IMR-90 (cell line): ENCODE measurements around the gene KPNA1. TPM values are rescaled to one million over a fixed set of nuclear protein-coding genes. Genes with fewer than 3 reads are reported as not detected.

ENCODE experiments used
- ATAC-seq: fragments of 200-7000 bp; cut with Tn5 transposase; 2 replicates; pipeline ENCODE4 v1.9.1; 2020; ENCODE audit warnings: low read depth, mild to moderate bottlenecking, moderate library complexity
- BruUV-seq: library from RNA; stranded (reverse); fragments of 400-500 nt; replicated peaks from 2 replicates; lab custom pipeline; 2021; lab: Mats Ljungman, UMichigan
- CTCF ChIA-PET: fragments of 300-600 bp; formaldehyde crosslinking; extraction: SDS; loops from one replicate; lab custom pipeline; 2021; ENCODE audit warnings: antibody characterized with exemption; lab: Yijun Ruan, JAX
- POLR2A ChIA-PET: fragments of 300-600 bp; sonication (Branson Sonifier 250); formaldehyde crosslinking; loops from one replicate; lab custom pipeline; 2022; ENCODE audit warnings: antibody characterized with exemption; ENCODE audit not compliant: unreplicated experiment; lab: Charles Lee
- DNase-seq: peaks from one replicate; pipeline ENCODE4 v3.0.0; 2013
- H2AFZ ChIP-seq: replicated peaks from 2 replicates; pipeline ENCODE3; 2013; ENCODE audit warnings: low read length, mild to moderate bottlenecking; ENCODE audit not compliant: poor library complexity
- H2AK5ac ChIP-seq: 2 replicates; pipeline ENCODE4 v1.6.1; 2013; ENCODE audit warnings: low read depth, low read length, inconsistent platforms
- H2AK9ac ChIP-seq: replicated peaks from 2 replicates; pipeline ENCODE3; 2013; ENCODE audit warnings: mild to moderate bottlenecking, low read depth, low read length, moderate library complexity; ENCODE audit not compliant: poor library complexity
- H2BK120ac ChIP-seq: 2 replicates; pipeline ENCODE4 v1.6.1; 2013; ENCODE audit warnings: low read depth, low read length, inconsistent platforms
- H2BK15ac ChIP-seq: 3 replicates; pipeline ENCODE4 v1.6.1; 2013; ENCODE audit warnings: low read depth, low read length, inconsistent platforms
- H2BK20ac ChIP-seq: 2 replicates; pipeline ENCODE4 v1.6.1; 2013; ENCODE audit warnings: low read depth, mild to moderate bottlenecking, inconsistent platforms, low read length, moderate library complexity
- H2BK5ac ChIP-seq: 2 replicates; pipeline ENCODE4 v1.6.1; 2013; ENCODE audit warnings: mild to moderate bottlenecking, low read depth, low read length, inconsistent platforms; ENCODE audit not compliant: poor library complexity, severe bottlenecking
- H3K14ac ChIP-seq: replicated peaks from 2 replicates; pipeline ENCODE4 v1.6.1; 2013; ENCODE audit warnings: low read depth, low read length, inconsistent platforms
- H3K18ac ChIP-seq: 2 replicates; pipeline ENCODE4 v1.6.1; 2013; ENCODE audit warnings: low read depth, low read length, control low read depth
- H3K23ac ChIP-seq: 2 replicates; pipeline ENCODE4 v1.6.1; 2013; ENCODE audit warnings: low read depth, low read length, inconsistent platforms
- H3K27ac ChIP-seq: 2 replicates; pipeline ENCODE4 v1.5.1; 2013; ENCODE audit warnings: mild to moderate bottlenecking, control low read depth, low read length; ENCODE audit not compliant: insufficient read depth
- H3K27me3 ChIP-seq: 2 replicates; pipeline ENCODE4 v1.6.1; 2013; ENCODE audit warnings: low read length; ENCODE audit not compliant: control insufficient read depth, insufficient read depth
- H3K36me3 ChIP-seq: 2 replicates; pipeline ENCODE4 v1.6.1; 2013; ENCODE audit warnings: low read length, mixed read lengths; ENCODE audit not compliant: control insufficient read depth, insufficient read depth
- H3K4ac ChIP-seq: 2 replicates; pipeline ENCODE4 v1.6.1; 2013; ENCODE audit warnings: low read depth, low read length, inconsistent platforms
- H3K4me1 ChIP-seq: 2 replicates; pipeline ENCODE4 v1.6.1; 2013; ENCODE audit warnings: low read length, mixed read lengths; ENCODE audit not compliant: control insufficient read depth, insufficient read depth
- H3K4me2 ChIP-seq: 2 replicates; pipeline ENCODE4 v1.6.1; 2013; ENCODE audit warnings: low read depth, mild to moderate bottlenecking, control low read depth, low read length, moderate library complexity
- H3K4me3 ChIP-seq: 2 replicates; pipeline ENCODE4 v1.5.1; 2013; ENCODE audit warnings: low read depth, mild to moderate bottlenecking, control low read depth, low read length, moderate library complexity; ENCODE audit not compliant: insufficient read depth
- H3K56ac ChIP-seq: 2 replicates; pipeline ENCODE4 v1.6.1; 2013; ENCODE audit warnings: low read length, inconsistent platforms; ENCODE audit not compliant: insufficient read depth; ENCODE audit errors: extremely low read depth
- H3K79me1 ChIP-seq, 2 experiments: 2 replicates each; pipeline ENCODE4 v1.6.1; 2013; ENCODE audit warnings: low read length in 2 of 2, inconsistent platforms in 1 of 2, low read depth in 1 of 2
- H3K9ac ChIP-seq: 2 replicates; pipeline ENCODE4 v1.6.1; 2013; ENCODE audit warnings: low read depth, low read length, control low read depth
- H3K9me1 ChIP-seq: 2 replicates; pipeline ENCODE4 v1.6.1; 2013; ENCODE audit warnings: low read length, inconsistent platforms; ENCODE audit not compliant: insufficient read depth
- H3K9me3 ChIP-seq: 2 replicates; pipeline ENCODE4 v1.6.1; 2013; ENCODE audit warnings: low read length; ENCODE audit not compliant: control insufficient read depth, insufficient read depth
- H4K20me1 ChIP-seq: 2 replicates; pipeline ENCODE4 v1.6.1; 2013; ENCODE audit warnings: low read length, inconsistent platforms; ENCODE audit not compliant: insufficient read depth
- H4K5ac ChIP-seq: 2 replicates; pipeline ENCODE4 v1.6.1; 2013; ENCODE audit warnings: mild to moderate bottlenecking, low read depth, low read length, control low read depth
- H4K8ac ChIP-seq, 2 experiments: 2 replicates each; pipeline ENCODE4 v1.6.1; 2013; ENCODE audit warnings: low read depth in 2 of 2, low read length in 2 of 2, control low read depth in 1 of 2, inconsistent platforms in 1 of 2
- H4K91ac ChIP-seq: 2 replicates; pipeline ENCODE4 v1.6.1; 2013; ENCODE audit warnings: low read depth, low read length, inconsistent platforms; ENCODE audit not compliant: insufficient read depth
- BHLHE40 ChIP-seq: fragments of 150-350 bp; IDR thresholded peaks from 2 replicates; pipeline ENCODE4 v1.6.1; 2016; ENCODE audit warnings: mild to moderate bottlenecking, low read depth, low read length
- CEBPB ChIP-seq: IDR thresholded peaks from 2 replicates; pipeline ENCODE4 v1.6.1; 2012; ENCODE audit warnings: low read depth, low read length, improper control_type of control experiment
- CHD1 ChIP-seq: IDR thresholded peaks from 2 replicates; pipeline ENCODE4 v1.6.1; 2012; ENCODE audit warnings: low read depth, low read length, improper control_type of control experiment
- FOS ChIP-seq: fragments of 150-350 bp; IDR thresholded peaks from 2 replicates; pipeline ENCODE4 v1.6.1; 2016; ENCODE audit warnings: low read depth, low read length
- MAZ ChIP-seq: IDR thresholded peaks from 2 replicates; pipeline ENCODE4 v1.6.1; 2012; ENCODE audit warnings: low read depth, mild to moderate bottlenecking, low read length, improper control_type of control experiment, moderate library complexity, borderline replicate concordance
- MXI1 ChIP-seq: IDR thresholded peaks from 2 replicates; pipeline ENCODE4 v1.6.1; 2012; ENCODE audit warnings: low read depth, mild to moderate bottlenecking, low read length, moderate library complexity, borderline replicate concordance
- POLR2A ChIP-seq: IDR thresholded peaks from 2 replicates; pipeline ENCODE4 v1.6.1; 2012; ENCODE audit warnings: mild to moderate bottlenecking, low read depth, low read length
- RAD21 ChIP-seq: IDR thresholded peaks from 2 replicates; pipeline ENCODE4 v1.6.1; 2012; ENCODE audit warnings: low read length, improper control_type of control experiment
- RCOR1 ChIP-seq: IDR thresholded peaks from 2 replicates; pipeline ENCODE4 v1.6.1; 2012; ENCODE audit warnings: mild to moderate bottlenecking, low read length, improper control_type of control experiment; ENCODE audit not compliant: insufficient replicate concordance
- RFX5 ChIP-seq: IDR thresholded peaks from 2 replicates; pipeline ENCODE4 v1.8.0; 2012; ENCODE audit warnings: low read depth, mild to moderate bottlenecking, low read length, moderate library complexity
- SMC3 ChIP-seq: fragments of 150-350 bp; IDR thresholded peaks from 2 replicates; pipeline ENCODE4 v1.6.1; 2016; ENCODE audit warnings: low read depth, mild to moderate bottlenecking, antibody characterized with exemption, low read length, moderate library complexity
- WGBS, 2 experiments: methylation state at CpG; one replicate each; pipeline versions ENCODE4 v1.1.5 to v1.1.7; 2013; ENCODE audit warnings: missing lambda C conversion rate in 2 of 2; ENCODE audit not compliant: insufficient read length in 1 of 2; ENCODE audit errors: extremely low coverage in 2 of 2; 5-methylcytosine and 5-hydroxymethylcytosine counted together
- dilution Hi-C: fragments of 300-500 bp; cut with HindIII; formaldehyde crosslinking; loops from one replicate; pipeline ENCODE4 v1.14.3; 2018; ENCODE audit warnings: low sequenced_read_pairs; ENCODE audit not compliant: unreplicated experiment
- in situ Hi-C: fragments of 300-500 bp; cut with MboI; formaldehyde crosslinking; loops from 3 replicates; pipeline ENCODE4 v1.14.3; 2019; ENCODE audit warnings: low sequenced_read_pairs, inconsistent platforms, mixed read lengths
- intact Hi-C: fragments of 100-400 bp; cut with micrococcal nuclease; formaldehyde crosslinking; loops from 2 replicates; pipeline ENCODE4 v1.10.0; 2022
- polyA plus RNA-seq, 3 experiments: library from polyadenylated mRNA; depleted of rRNA; stranded (reverse); fragments of >200 nt; gene quantifications; 2 replicates each; pipeline ENCODE4 v1.2.3, GENCODE V29; 2012; ENCODE audit warnings: low replicate concordance in 1 of 3
- total RNA-seq: library from RNA; depleted of rRNA; stranded (reverse); fragments of >200 nt; gene quantifications from 2 replicates; pipeline ENCODE4 v1.2.3, GENCODE V29; 2012
- TF ChIP-seq, protein P1 (sequence below): fragments of 150-350 bp; IDR thresholded peaks from 2 replicates; pipeline ENCODE4 v1.6.1; 2017; ENCODE audit warnings: mild to moderate bottlenecking, antibody characterized with exemption, low read length, low read depth
- TF ChIP-seq, protein P2 (sequence below): fragments of 150-350 bp; IDR thresholded peaks from 2 replicates; pipeline ENCODE4 v1.6.1; 2016; ENCODE audit warnings: low read depth, mild to moderate bottlenecking, low read length, moderate library complexity, borderline replicate concordance
- TF ChIP-seq, protein P3 (sequence below): conservative IDR thresholded peaks from 2 replicates; pipeline ENCODE4 v1.5.1; 2012; ENCODE audit warnings: mild to moderate bottlenecking, low read depth, low read length, improper control_type of control experiment

KPNA1 gene
- total and polyA plus RNA-seq, 2 of the 4 experiments (the other 2 are of a cell fraction) = 30.6 to 112 TPM

DNA sequence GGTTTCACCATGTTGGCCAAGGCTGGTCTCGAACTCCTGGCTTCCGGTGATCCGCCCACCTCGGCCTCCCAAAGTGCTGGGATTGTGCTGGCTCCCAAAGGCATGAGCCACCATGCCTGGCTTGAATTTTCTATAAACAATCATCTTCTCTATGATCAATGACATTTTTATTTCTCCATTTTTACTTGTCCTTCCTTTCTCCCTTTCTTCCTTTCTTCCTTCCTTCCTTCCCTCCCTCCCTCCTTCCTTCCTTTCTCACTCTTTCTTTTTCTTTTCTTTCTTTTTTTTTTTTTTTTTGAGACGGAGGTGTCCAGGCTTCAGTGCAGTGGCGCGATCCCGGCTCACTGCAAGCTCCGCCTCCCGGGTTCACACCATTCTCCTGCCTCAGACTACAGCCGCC, 8.6 kb upstream of the KPNA1 start:
- Histone ChIP-seq H3K9me3 (no peaks in the 10 kb centered on the region), H3K18ac (no peak overlapping the region), H4K8ac (no peak overlapping the region), H2BK120ac (no peak overlapping the region), H2BK15ac (no peak overlapping the region), H3K14ac (no peak overlapping the region), H3K4me1 (no peaks in the 10 kb centered on the region), H3K23ac (no peak overlapping the region), H3K27ac (no peak overlapping the region), H3K9ac (no peak overlapping the region), H2AFZ (no peak overlapping the region), H4K20me1 (no peaks in the 10 kb centered on the region), H2BK5ac (no peak overlapping the region), H3K36me3 (peaks cover 3% of the 10 kb centered on the region; the same call in 1 of the 2 replicates), H4K91ac (no peak overlapping the region), H3K4ac (no peak overlapping the region), H2AK9ac (no peak overlapping the region), H3K4me2 (no peak overlapping the region), H3K9me1 (peaks cover 7% of the 10 kb centered on the region; the same call in 1 of the 2 replicates), H3K4me3 (no peak overlapping the region), H3K56ac (no peak overlapping the region), H2AK5ac (no peak overlapping the region), H3K27me3 (no peaks in the 10 kb centered on the region), H4K5ac (no peak overlapping the region), H2BK20ac (no peak overlapping the region), H3K79me1 (no peaks in the 10 kb centered on the region)
- DNase-seq (no peak), ATAC-seq (no peak)
- intact Hi-C loops = no loop called here
- POLR2A ChIA-PET = no interaction called here
- WGBS, 2 experiments = 94% methylated on average over 4 of the region's 11 CpGs; no CpG with 5 or more reads in 1 of the 2 experiments
- BruUV-seq = no TSS peak
- dilution Hi-C loops = no loop called here
- TF ChIP-seq CHD1 = no peak
- TF ChIP-seq, protein P1, sequence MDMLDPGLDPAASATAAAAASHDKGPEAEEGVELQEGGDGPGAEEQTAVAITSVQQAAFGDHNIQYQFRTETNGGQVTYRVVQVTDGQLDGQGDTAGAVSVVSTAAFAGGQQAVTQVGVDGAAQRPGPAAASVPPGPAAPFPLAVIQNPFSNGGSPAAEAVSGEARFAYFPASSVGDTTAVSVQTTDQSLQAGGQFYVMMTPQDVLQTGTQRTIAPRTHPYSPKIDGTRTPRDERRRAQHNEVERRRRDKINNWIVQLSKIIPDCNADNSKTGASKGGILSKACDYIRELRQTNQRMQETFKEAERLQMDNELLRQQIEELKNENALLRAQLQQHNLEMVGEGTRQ = no peak
- no peak for TF ChIP-seq FOS
- TF ChIP-seq RFX5 = no peak
- TF ChIP-seq, protein P2, sequence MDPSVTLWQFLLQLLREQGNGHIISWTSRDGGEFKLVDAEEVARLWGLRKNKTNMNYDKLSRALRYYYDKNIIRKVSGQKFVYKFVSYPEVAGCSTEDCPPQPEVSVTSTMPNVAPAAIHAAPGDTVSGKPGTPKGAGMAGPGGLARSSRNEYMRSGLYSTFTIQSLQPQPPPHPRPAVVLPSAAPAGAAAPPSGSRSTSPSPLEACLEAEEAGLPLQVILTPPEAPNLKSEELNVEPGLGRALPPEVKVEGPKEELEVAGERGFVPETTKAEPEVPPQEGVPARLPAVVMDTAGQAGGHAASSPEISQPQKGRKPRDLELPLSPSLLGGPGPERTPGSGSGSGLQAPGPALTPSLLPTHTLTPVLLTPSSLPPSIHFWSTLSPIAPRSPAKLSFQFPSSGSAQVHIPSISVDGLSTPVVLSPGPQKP = no peak
- TF ChIP-seq RCOR1 = no peak
- no peak for TF ChIP-seq MXI1
- no peak for TF ChIP-seq BHLHE40
- TF ChIP-seq SMC3 = no peak
- TF ChIP-seq CEBPB = no peak
- TF ChIP-seq, protein P3, sequence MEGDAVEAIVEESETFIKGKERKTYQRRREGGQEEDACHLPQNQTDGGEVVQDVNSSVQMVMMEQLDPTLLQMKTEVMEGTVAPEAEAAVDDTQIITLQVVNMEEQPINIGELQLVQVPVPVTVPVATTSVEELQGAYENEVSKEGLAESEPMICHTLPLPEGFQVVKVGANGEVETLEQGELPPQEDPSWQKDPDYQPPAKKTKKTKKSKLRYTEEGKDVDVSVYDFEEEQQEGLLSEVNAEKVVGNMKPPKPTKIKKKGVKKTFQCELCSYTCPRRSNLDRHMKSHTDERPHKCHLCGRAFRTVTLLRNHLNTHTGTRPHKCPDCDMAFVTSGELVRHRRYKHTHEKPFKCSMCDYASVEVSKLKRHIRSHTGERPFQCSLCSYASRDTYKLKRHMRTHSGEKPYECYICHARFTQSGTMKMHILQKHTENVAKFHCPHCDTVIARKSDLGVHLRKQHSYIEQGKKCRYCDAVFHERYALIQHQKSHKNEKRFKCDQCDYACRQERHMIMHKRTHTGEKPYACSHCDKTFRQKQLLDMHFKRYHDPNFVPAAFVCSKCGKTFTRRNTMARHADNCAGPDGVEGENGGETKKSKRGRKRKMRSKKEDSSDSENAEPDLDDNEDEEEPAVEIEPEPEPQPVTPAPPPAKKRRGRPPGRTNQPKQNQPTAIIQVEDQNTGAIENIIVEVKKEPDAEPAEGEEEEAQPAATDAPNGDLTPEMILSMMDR = no peak
- TF ChIP-seq MAZ = no peak
- TF ChIP-seq POLR2A = no peak
- TF ChIP-seq RAD21 = no peak
- in situ Hi-C loops = no loop called here
- CTCF ChIA-PET = no interaction called here
